Measurements from ENCODE around the gene BTBD2.

The BTBD2 gene

GRCh38 chr19:1957562-1958248, 57.8 kb downstream of the BTBD2 start:
- Histone ChIP-seq H3K79me2 (peaks cover 52% of the 10 kb centered on the region), H3K27me3 (ENCODE audit: control insufficient read depth, insufficient read depth, low read length) (no peaks in the 10 kb centered on the region), H2AFZ (no peak overlapping the region), H3K9me3 (ENCODE audit: control insufficient read depth, low read length) (no peaks in the 10 kb centered on the region), H3K27ac (no peak overlapping the region), H3K4me1 (no peaks in the 10 kb centered on the region), H3K36me3 (ENCODE audit: control insufficient read depth, insufficient read depth, low read length) (no peaks in the 10 kb centered on the region), H3K9ac (no peak overlapping the region), H3K4me2 (ENCODE audit: low read length) (no peak overlapping the region), H3K4me3 (ENCODE audit: low read depth, low read length) (no peak overlapping the region)
- TF ChIP-seq, protein P1, sequence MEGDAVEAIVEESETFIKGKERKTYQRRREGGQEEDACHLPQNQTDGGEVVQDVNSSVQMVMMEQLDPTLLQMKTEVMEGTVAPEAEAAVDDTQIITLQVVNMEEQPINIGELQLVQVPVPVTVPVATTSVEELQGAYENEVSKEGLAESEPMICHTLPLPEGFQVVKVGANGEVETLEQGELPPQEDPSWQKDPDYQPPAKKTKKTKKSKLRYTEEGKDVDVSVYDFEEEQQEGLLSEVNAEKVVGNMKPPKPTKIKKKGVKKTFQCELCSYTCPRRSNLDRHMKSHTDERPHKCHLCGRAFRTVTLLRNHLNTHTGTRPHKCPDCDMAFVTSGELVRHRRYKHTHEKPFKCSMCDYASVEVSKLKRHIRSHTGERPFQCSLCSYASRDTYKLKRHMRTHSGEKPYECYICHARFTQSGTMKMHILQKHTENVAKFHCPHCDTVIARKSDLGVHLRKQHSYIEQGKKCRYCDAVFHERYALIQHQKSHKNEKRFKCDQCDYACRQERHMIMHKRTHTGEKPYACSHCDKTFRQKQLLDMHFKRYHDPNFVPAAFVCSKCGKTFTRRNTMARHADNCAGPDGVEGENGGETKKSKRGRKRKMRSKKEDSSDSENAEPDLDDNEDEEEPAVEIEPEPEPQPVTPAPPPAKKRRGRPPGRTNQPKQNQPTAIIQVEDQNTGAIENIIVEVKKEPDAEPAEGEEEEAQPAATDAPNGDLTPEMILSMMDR (IDR thresholded peaks at IDR 0.05) = no peak

DNA sequence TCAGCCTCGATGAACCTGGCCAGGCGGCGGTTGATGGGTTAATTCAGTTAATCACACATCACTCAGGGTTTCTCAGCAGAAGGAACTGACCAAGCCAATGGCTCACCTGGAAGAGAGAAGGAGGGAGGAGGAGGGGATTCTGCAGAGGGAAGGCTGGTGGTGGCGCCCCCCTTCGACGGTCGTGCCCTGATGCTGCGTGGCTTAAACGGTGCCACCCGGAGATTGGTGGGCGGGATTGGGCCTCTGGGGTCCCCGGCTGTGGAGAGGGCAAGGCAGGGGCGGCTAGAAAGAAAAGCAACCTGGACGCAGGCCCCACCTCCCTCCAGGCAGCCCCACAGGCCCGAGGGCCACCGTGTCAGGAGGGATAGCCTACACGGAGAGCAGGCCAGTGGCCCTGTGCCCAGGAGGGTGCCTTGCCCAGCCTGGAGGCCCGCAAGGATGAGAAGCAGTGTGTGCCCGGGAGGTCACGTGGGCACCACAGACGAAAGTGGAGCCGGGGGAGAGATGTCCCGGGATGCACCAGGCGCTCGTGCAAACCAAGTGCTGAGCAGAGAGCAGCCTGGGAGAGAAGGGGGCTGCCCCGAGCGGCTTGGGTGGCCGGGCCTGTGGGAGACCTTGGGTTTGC, 58.5 kb downstream of the BTBD2 start:
- H2AFZ ChIP-seq = no peak overlapping the region
- H3K27ac ChIP-seq = no peak overlapping the region
- no peaks in the 10 kb centered on the region for H3K9me3 ChIP-seq (ENCODE audit: control insufficient read depth, low read length)
- H3K4me2 ChIP-seq (ENCODE audit: low read length) = no peak overlapping the region
- peaks cover 56% of the 10 kb centered on the region for H3K79me2 ChIP-seq
- no peaks in the 10 kb centered on the region for H3K4me1 ChIP-seq
- no peak overlapping the region for H3K4me3 ChIP-seq (ENCODE audit: low read depth, low read length)
- H3K27me3 ChIP-seq (ENCODE audit: control insufficient read depth, insufficient read depth, low read length) = no peaks in the 10 kb centered on the region
- H3K9ac ChIP-seq = no peak overlapping the region
- TF ChIP-seq, protein P1 (IDR thresholded peaks at IDR 0.05) = no peak
- no peaks in the 10 kb centered on the region for H3K36me3 ChIP-seq (ENCODE audit: control insufficient read depth, insufficient read depth, low read length)

DNA sequence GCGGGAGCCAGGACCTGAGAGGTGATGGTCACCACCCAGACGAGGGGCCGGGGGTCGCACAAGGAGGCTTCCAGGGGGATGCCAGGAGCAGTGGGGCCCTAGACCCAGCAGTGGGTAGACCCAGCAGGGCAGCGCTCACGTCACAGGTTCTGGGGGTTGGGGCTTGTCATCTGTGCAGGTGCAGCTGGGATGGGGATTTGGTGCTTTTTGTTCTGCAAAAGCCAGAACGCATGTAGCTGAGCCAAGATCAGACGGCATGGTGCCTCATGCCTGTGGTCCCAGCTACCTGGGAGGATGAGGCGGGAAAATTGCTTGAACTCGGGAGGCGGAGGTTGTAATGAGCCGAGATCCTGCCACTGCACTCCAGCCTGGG, 59.4 kb downstream of the BTBD2 start:
- Histone ChIP-seq H3K4me1 (no peaks in the 10 kb centered on the region), H3K36me3 (ENCODE audit: control insufficient read depth, insufficient read depth, low read length) (no peaks in the 10 kb centered on the region), H2AFZ (no peak overlapping the region), H3K9ac (no peak overlapping the region), H3K79me2 (peaks cover 60% of the 10 kb centered on the region), H3K4me3 (ENCODE audit: low read depth, low read length) (no peak overlapping the region), H3K4me2 (ENCODE audit: low read length) (no peak overlapping the region), H3K27me3 (ENCODE audit: control insufficient read depth, insufficient read depth, low read length) (no peaks in the 10 kb centered on the region), H3K27ac (no peak overlapping the region), H3K9me3 (ENCODE audit: control insufficient read depth, low read length) (no peaks in the 10 kb centered on the region)
- TF ChIP-seq, protein P1 (IDR thresholded peaks at IDR 0.05) = no peak

- H3K4me2 ChIP-seq (ENCODE audit: low read length) = no peak overlapping the region
- no peaks in the 10 kb centered on the region for H3K9me3 ChIP-seq (ENCODE audit: control insufficient read depth, low read length)
- TF ChIP-seq, protein P1 (IDR thresholded peaks at IDR 0.05) = no peak
- H3K27me3 ChIP-seq (ENCODE audit: control insufficient read depth, insufficient read depth, low read length) = no peaks in the 10 kb centered on the region
- no peaks in the 10 kb centered on the region for H3K36me3 ChIP-seq (ENCODE audit: control insufficient read depth, insufficient read depth, low read length)
- no peak overlapping the region for H3K4me3 ChIP-seq (ENCODE audit: low read depth, low read length)
- H3K79me2 ChIP-seq = peaks cover 64% of the 10 kb centered on the region
- H3K9ac ChIP-seq = no peak overlapping the region
- no peaks in the 10 kb centered on the region for H3K4me1 ChIP-seq
- no peak overlapping the region for H2AFZ ChIP-seq
- H3K27ac ChIP-seq = no peak overlapping the region
These were observed 60.1 kb downstream of the BTBD2 start for GRCh38 chr19:1955171-1956121.
